Adipose tissue (tissue), 3 donors: ENCODE measurements around the gene ZFP62. TPM values are rescaled to one million over a fixed set of nuclear protein-coding genes. Genes with fewer than 3 reads are reported as not detected.
"Not testable (repeated sequence)": the region's sequence is repeated elsewhere in the genome, so short reads cannot be mapped to it uniquely, and the experiment has no call there.

Experiments used
- H3K27ac ChIP-seq: one replicate; pipeline ENCODE4 v1.5.1; 2013; ENCODE audit warnings: low read depth, low read length
- WGBS, 3 donors: extraction: QIAGEN DNeasy Blood & Tissue Kit; methylation state at CpG; one replicate each; pipeline ENCODE4 v1.1.7; 2013; 5-methylcytosine and 5-hydroxymethylcytosine counted together
- polyA plus RNA-seq, 3 donors: library from polyadenylated mRNA; stranded (reverse); fragments of 200-250 nt; gene quantifications; one replicate each; pipeline ENCODE4 v1.2.3, GENCODE V29; 2013
- donor health status: healthy with polysubstance abuse.
- donor health status: Bipolar disorder and iron deficiency.
- donor health status: healthy.

Gene ZFP62
- 1 to 10 TPM; 5.0 to 9.8 (median 8.6) TPM for polyA plus RNA-seq

- peak within 1 kb of the TSS; percentile 62 for H3K27ac ChIP-seq
- 0% methylated on average over 79 to 84 of the region's 84 CpGs for WGBS, 3 donors
Observed at GRCh38 chr5:180860887-180861822, at the start of gene ZFP62. ZFP62 (minus strand) TSS chr5:180861276; CDS start chr5:180861219, 57 bp downstream.

GRCh38 chr5:180910735-180911134 is 49.7 kb upstream of the ZFP62 start:
- WGBS, 3 donors = 66 to 84% (median 75%) methylated on average over 5 of the region's 5 CpGs
- no peak overlapping the region for H3K27ac ChIP-seq

- no peak overlapping the region for H3K27ac ChIP-seq
- 57 to 61% (median 60%) methylated on average over 2 of the region's 2 CpGs for WGBS, 3 donors
Observed at GRCh38 chr5:180910182-180910581, 49.1 kb upstream of the ZFP62 start.

GRCh38 chr5:180909782-180910181 is 48.7 kb upstream of the ZFP62 start:
- WGBS, 3 donors = 60 to 64% (median 64%) methylated on average over 5 of the region's 5 CpGs
- no peak overlapping the region for H3K27ac ChIP-seq

GRCh38 chr5:180908998-180909731 is 48.1 kb upstream of the ZFP62 start:
- H3K27ac ChIP-seq = no peak overlapping the region
- WGBS, 3 donors = 58 to 80% (median 62%) methylated on average over 9 of the region's 9 CpGs

GRCh38 chr5:180908400-180908799 is 47.3 kb upstream of the ZFP62 start:
- H3K27ac ChIP-seq = no peak overlapping the region
- WGBS, 3 donors = 77 to 92% (median 88%) methylated on average over 8 to 9 of the region's 9 CpGs

GRCh38 chr5:180901319-180902009 is 40.4 kb upstream of the ZFP62 start:
- H3K27ac ChIP-seq = no peak overlapping the region
- WGBS, 3 donors = 79 to 85% (median 81%) methylated on average over 7 of the region's 7 CpGs

- no peak overlapping the region for H3K27ac ChIP-seq
- WGBS, 3 donors = 58 to 85% (median 63%) methylated on average over 5 of the region's 5 CpGs
Observed at GRCh38 chr5:180900178-180900577, 39.1 kb upstream of the ZFP62 start.

GRCh38 chr5:180898621-180899246 is 37.7 kb upstream of the ZFP62 start, which contains the start of gene BTNL8:
BTNL8 (plus strand) TSS chr5:180899159; CDS start chr5:180899311, 152 bp downstream.
- no peak within 1 kb of the TSS for H3K27ac ChIP-seq

GRCh38 chr5:180895330-180895729 is 34.3 kb upstream of the ZFP62 start:
- not testable (repeated sequence) for H3K27ac ChIP-seq
- whole genome bisulfite sequencing, 3 donors = 85 to 100% (median 97%) methylated on average over 1 of the region's 1 CpG

More at GRCh38 chr5:180898621-180899246, 37.7 kb upstream of the ZFP62 start, which contains the start of gene BTNL8:
- 60 to 92% (median 89%) methylated on average over 9 of the region's 9 CpGs for WGBS, 3 donors

GRCh38 chr5:180889381-180889780 is 28.3 kb upstream of the ZFP62 start:
- WGBS, 3 donors = 49 to 66% (median 63%) methylated on average over 7 of the region's 7 CpGs
- H3K27ac ChIP-seq = no peak overlapping the region

- WGBS, 3 donors = 44 to 77% (median 67%) methylated on average over 11 of the region's 11 CpGs
- H3K27ac ChIP-seq = not testable (repeated sequence)
Observed at GRCh38 chr5:180885845-180886529, 24.9 kb upstream of the ZFP62 start.

- 66 to 90% (median 72%) methylated on average over 10 of the region's 10 CpGs for WGBS, 3 donors
- H3K27ac ChIP-seq = no peak overlapping the region
Observed at GRCh38 chr5:180875860-180876426, 14.9 kb upstream of the ZFP62 start.

- no peak overlapping the region for H3K27ac ChIP-seq
- WGBS, 3 donors = 46 to 87% (median 85%) methylated on average over 12 of the region's 12 CpGs
Observed at GRCh38 chr5:180874804-180875582, 13.9 kb upstream of the ZFP62 start.

GRCh38 chr5:180873615-180874520 is 12.8 kb upstream of the ZFP62 start:
- 65 to 75% (median 68%) methylated on average over 13 of the region's 13 CpGs for WGBS, 3 donors
- H3K27ac ChIP-seq = no peak overlapping the region

- H3K27ac ChIP-seq = no peak overlapping the region
- 88 to 90% (median 88%) methylated on average over 9 of the region's 9 CpGs for WGBS, 3 donors
Observed at GRCh38 chr5:180872419-180872818, 11.3 kb upstream of the ZFP62 start.
